Activated T-helper 2 cell treated with anti-CD3 and anti-CD28 coated beads, Interferon-gamma antibody, Interleukin-2, Interleukin-4, amounts not matched to agents 10 μg/mL and 5 μg/mL and 100 μg/mL, durations not matched to agents 14 hours and 24 hours and 36 hours (primary cell): ENCODE results near the gene KCNJ1. TPM values are rescaled to one million over a fixed set of nuclear protein-coding genes. Genes with fewer than 3 reads are reported as not detected.

Experiments used
- DNase-seq: peaks from one replicate; pipeline ENCODE4 v3.0.0; 2021; ENCODE audit warnings: low spot score
- H3K27ac Mint-ChIP-seq: one replicate; pipeline ENCODE4 v1.8.0; 2021; ENCODE audit warnings: mixed read lengths
- H3K27me3 Mint-ChIP-seq: one replicate; pipeline ENCODE4 v1.8.0; 2021; ENCODE audit warnings: low read depth, mixed read lengths
- H3K36me3 Mint-ChIP-seq: one replicate; pipeline ENCODE4 v1.8.0; 2021; ENCODE audit warnings: low read depth, mixed read lengths
- H3K4me1 Mint-ChIP-seq: one replicate; pipeline ENCODE4 v1.8.0; 2021; ENCODE audit warnings: low read depth, mixed read lengths
- H3K4me3 Mint-ChIP-seq: one replicate; pipeline ENCODE4 v1.8.0; 2021; ENCODE audit warnings: low read depth, mild to moderate bottlenecking, moderate library complexity, mixed read lengths
- H3K9me3 Mint-ChIP-seq: one replicate; pipeline ENCODE4 v1.8.0; 2021; ENCODE audit warnings: mixed read lengths
- intact Hi-C: fragments of 100-400 bp; cut with micrococcal nuclease; formaldehyde crosslinking; loops from one replicate; pipeline ENCODE4 v1.15.1; 2023
- total RNA-seq: library from RNA; stranded (reverse); gene quantifications from 2 replicates; pipeline ENCODE4 v1.2.3, GENCODE V29; 2022

KCNJ1 gene
- total RNA-seq, 1 donor from 2014 or later: not detected

DNA sequence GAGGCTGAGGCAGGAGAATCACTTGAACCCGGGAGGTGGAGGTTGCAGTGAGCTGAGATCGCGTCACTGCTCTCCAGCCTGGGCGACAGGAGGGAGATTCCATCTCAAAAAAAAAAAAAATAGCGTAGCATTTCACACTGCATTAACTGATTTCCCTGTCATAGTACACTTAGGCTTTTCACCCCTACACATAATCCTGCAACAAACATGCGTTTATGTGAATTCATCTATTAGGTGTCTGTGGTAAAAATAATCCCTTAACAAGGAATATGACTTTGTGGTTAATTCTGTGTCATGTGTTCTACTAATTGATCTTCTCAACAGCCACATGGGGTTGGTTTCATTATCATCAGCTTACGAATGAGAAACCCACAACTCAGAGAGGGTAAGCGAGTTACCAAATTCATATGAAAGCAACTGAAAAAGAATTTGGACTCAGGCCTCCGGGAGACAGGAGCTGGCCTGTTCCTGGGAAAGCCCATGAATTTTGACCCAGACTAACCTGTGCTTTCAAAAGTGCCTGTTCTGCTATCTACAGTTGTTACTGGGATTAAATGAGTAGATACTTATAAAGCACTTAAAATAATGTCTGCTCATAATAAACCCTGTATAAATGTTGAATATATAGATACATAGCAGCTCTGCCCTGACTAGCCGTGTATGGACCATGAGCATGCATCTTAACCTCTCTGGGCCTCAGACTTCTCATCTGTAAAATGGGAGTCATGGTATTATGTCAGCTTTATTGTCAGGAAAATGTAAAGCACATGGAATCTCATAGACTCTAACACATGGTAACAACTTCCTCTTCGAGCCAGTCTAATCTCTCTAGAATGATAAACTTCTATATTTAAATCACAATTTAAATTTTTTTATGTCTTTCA lies 36.6 kb downstream of the KCNJ1 start:
- no peaks in the 10 kb centered on the region for H3K9me3 Mint-ChIP-seq
- intact Hi-C loops: loop anchor here (1.0 to 10.0 kb wide), 7 partner anchors 73 to 799 kb away; no protein-coding TSS in a partner anchor
- peak overlapping the region; percentile 86 for H3K27ac Mint-ChIP-seq
- H3K27me3 Mint-ChIP-seq: peaks cover 5% of the 10 kb centered on the region
- H3K4me1 Mint-ChIP-seq: peaks cover 18% of the 10 kb centered on the region
- DNase-seq: no peak
- H3K36me3 Mint-ChIP-seq: no peaks in the 10 kb centered on the region
- peak overlapping the region; percentile 59 for H3K4me3 Mint-ChIP-seq

DNA sequence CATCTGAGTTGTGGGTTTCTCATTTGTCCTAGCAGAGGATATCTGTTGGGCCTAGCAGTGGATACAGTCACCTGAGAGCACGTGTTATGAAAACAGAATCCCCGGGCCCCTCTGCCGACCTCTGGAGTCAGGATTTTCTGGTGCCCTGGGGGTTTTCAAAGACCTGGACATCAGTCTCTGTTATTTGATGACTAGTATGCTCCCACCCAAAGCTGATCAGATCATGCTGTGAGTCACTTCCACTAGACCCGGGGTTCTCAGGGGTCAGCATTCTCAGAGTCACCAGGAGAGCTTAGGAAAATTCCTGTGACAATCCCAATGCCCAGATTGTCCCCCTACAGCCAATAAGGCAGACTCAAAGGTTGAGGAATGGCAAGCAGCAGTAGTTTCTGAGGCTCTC lies 38.7 kb downstream of the KCNJ1 start:
- intact Hi-C loops: no loop called here
- no peaks in the 10 kb centered on the region for H3K36me3 Mint-ChIP-seq
- DNase-seq: no peak
- H3K4me1 Mint-ChIP-seq: peaks cover 18% of the 10 kb centered on the region
- no peak overlapping the region for H3K4me3 Mint-ChIP-seq
- no peak overlapping the region for H3K27ac Mint-ChIP-seq
- peaks cover 2% of the 10 kb centered on the region for H3K27me3 Mint-ChIP-seq
- no peaks in the 10 kb centered on the region for H3K9me3 Mint-ChIP-seq

DNA sequence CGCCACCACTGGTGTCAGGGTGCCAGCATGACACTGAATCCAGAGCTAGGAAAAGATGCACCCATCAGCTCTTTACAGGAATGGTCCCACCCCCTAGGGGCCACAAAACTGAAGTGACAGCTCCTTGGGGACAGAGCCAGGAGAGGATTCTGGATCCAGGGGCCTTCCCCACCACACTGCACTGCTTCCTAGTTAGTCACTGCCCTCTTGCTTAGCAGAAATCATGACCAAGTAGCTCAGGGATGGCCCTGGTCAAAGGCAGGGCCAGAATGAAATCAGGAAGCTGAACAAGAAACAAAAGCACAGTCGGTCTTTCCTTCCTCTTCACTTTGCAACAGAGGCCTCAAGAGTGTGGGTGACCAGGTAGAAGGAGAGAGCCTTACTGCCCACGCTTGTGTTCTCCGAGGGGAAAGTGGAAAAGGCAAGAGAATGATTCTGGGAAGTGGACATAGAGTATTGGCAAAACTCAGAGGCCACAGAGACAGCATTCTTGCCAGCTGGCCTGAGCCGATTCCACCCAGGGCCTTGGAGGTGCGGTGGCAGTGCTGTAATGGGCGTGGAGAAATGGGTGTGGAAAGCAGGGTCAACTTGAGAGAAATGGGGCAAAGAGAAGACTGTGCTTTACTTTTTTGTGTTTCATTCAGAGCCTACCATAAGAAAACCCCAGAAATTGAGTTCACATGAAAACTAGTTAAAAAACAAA lies 39.8 kb downstream of the KCNJ1 start:
- Mint-ChIP-seq H3K9me3 (no peaks in the 10 kb centered on the region), H3K4me1 (peaks cover 18% of the 10 kb centered on the region), H3K27me3 (no peaks in the 10 kb centered on the region), H3K27ac (no peak overlapping the region), H3K4me3 (no peak overlapping the region), H3K36me3 (no peaks in the 10 kb centered on the region)
- no peak for DNase-seq
- intact Hi-C loops: no loop called here

DNA sequence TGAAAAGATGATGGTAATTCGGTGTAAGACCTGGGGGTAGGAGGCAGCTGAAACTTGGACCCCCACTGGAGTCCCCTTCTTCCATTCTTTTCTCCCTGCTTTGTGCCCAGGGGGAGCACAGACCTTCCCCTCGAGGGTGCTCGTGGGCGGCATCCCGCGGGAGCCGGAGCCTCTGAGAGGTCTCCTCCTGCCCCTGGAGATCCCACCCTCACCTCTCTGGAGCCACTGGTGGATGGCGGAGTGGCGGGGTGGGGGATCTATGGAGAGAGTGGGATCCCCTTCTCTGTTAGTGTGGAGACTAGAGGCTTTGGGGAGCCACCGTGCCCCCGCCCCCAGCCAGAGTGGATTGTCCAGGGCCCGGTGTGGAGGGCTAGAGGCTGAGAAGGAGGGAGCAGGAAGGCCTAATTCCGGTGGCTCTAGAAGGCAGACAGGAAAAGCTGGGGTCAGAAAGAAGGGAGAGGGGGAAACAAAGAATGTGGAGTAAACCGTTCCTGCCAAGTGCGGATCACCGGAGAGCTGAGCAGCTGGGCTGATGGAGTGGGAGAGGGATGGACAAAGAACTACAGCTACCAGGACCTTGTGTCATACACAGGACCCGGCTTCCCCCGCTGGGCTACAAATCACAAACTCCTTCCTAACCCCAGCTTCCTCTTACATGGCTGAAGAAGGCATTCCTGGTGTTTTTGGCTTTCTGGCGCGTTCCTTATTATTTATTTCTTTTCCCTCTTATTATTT lies 41.9 kb downstream of the KCNJ1 start:
- H3K27ac Mint-ChIP-seq: no peak overlapping the region

DNA sequence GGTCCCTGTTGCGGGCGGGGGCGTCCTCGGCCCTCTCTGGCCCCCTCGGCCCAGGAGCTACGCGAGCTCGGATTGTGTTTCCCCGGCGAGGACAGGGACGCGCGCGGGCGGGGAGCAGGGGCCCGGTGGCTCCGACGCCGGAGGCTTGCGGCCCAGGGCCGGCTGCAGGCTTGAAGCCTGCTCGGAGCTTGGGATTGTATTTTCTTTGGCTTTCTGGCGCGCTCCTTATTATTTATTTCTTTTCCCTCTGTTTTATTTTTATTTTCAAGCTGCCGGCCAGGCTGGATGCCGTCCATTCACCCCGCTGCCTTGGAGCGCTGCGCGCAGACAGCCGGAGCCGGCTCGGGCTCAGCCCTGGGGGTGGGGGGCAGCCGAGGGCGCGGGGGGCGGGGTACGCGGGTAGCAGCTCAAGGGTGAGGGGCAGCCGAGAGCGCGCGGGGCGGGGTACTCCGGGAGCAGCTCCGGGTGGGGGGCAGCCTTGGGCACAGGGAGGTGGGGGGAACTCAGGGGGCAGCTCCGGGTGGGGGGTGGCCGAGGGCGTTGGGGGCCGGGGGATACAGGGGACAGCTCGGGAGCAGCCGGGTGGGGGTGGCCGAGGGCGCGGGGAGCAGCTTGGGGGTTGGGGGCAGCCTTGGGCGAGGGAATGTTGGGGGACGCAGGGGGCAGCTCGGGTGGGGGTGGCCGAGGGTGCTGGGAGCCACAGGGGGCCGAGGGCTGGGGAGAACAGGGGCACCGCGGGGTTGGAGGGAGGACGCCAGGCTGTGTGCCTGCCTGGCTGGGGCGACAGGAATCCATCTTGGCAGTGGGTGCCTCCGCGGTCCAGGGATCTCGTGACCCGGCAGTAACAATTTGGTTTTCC lies 42.7 kb downstream of the KCNJ1 start:
- Mint-ChIP-seq H3K27me3 (no peaks in the 10 kb centered on the region), H3K27ac (no peak overlapping the region), H3K9me3 (no peaks in the 10 kb centered on the region), H3K36me3 (peaks cover 3% of the 10 kb centered on the region), H3K4me1 (no peaks in the 10 kb centered on the region), H3K4me3 (no peak overlapping the region)
- no peak for DNase-seq
- intact Hi-C loops: no loop called here

More for the DNA sequence above, 41.9 kb downstream of the KCNJ1 start:
- no peak for DNase-seq
- no peak overlapping the region for H3K4me3 Mint-ChIP-seq
- no peaks in the 10 kb centered on the region for H3K36me3 Mint-ChIP-seq
- intact Hi-C loops: no loop called here
- no peaks in the 10 kb centered on the region for H3K27me3 Mint-ChIP-seq
- no peaks in the 10 kb centered on the region for H3K9me3 Mint-ChIP-seq
- H3K4me1 Mint-ChIP-seq: peaks cover 3% of the 10 kb centered on the region

DNA sequence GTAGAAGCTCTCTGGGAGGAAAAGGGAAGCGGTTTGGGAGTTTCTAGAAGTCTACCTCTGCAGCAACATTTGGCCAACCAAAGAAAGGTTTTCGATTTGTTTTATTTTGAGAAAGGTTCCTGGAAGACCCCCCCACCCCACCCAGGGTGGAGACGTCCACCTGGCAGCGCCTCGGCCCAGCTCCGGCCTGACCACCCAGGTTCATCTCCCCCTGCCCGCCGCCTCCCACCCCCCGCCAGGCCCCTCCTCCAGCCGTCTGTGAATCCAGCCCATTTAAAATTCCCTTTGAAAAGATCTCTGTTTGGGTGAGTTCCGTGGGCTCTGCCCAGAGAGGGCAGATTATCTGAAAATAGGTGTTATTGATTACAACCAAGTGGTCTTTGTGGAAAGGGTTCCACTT lies 43.3 kb downstream of the KCNJ1 start:
- Mint-ChIP-seq H3K9me3 (no peaks in the 10 kb centered on the region), H3K4me1 (no peaks in the 10 kb centered on the region), H3K36me3 (peaks cover 3% of the 10 kb centered on the region), H3K27ac (no peak overlapping the region), H3K27me3 (no peaks in the 10 kb centered on the region), H3K4me3 (no peak overlapping the region)
- intact Hi-C loops: no loop called here
- no peak for DNase-seq

DNA sequence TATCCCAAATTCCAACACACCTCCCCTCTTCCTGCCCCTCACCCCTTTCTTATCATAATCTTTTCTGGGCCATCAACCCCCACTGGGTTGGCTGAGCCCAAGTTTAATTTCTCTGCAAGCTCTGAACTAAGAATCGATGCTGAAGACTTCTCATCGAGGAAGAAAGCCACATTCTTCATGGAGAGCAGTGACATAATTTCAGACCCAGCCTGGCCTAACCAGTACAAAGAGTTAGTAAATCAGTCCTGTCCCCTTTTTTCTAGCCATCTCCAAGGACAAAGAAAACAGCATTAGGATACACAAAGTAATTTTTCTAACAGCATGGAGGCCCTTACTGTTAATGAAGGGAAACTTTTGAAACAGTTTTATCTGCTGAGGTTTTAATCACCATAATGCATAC lies 45.0 kb downstream of the KCNJ1 start:
- intact Hi-C loops: no loop called here
- Mint-ChIP-seq H3K9me3 (no peaks in the 10 kb centered on the region), H3K4me1 (no peaks in the 10 kb centered on the region), H3K4me3 (no peak overlapping the region), H3K36me3 (peaks cover 3% of the 10 kb centered on the region), H3K27me3 (no peaks in the 10 kb centered on the region), H3K27ac (no peak overlapping the region)
- no peak for DNase-seq

DNA sequence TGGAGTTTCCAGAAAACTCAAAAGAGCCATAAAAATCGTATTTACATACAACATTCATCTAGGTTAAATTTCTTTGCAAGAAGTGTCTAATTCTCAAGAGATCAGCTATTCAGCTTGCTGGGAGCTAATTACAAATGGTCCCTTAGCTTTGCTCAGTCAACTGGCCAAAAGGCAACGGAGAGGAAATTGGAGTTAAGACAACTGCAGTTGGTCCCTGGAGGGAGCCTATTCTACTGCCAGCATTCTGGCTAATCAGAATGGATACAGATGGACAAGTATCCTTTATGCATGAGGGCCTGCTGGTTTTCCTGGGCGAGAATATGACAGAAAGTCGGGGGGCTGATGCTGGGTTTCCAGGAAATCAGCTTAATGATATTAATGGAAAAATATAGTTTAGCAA lies 45.5 kb downstream of the KCNJ1 start:
- Mint-ChIP-seq H3K36me3 (peaks cover 3% of the 10 kb centered on the region), H3K4me3 (no peak overlapping the region), H3K27me3 (no peaks in the 10 kb centered on the region), H3K27ac (no peak overlapping the region), H3K4me1 (no peaks in the 10 kb centered on the region), H3K9me3 (no peaks in the 10 kb centered on the region)
- intact Hi-C loops: no loop called here
- no peak for DNase-seq

DNA sequence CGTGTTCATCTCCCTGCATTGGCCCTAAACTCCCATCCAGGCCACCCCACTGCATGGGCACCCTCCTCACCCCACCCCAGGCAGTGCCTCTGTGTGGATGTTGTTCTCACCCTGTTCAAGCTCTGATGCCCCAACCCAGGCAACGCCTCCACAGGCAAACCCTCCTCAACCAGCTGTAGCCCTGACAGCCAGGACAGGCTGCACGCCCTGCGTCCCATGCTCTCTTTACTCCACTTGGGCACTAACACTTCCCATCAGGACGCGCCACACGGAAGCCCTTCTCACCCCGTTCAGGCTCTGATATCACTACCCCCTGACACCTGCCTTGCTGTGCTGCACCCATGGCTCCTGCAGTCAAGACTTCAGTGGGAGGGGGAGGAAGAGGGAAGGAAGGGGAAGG lies 47.9 kb downstream of the KCNJ1 start:
- no peaks in the 10 kb centered on the region for H3K27me3 Mint-ChIP-seq
- intact Hi-C loops: no loop called here
- DNase-seq: no peak
- H3K4me1 Mint-ChIP-seq: no peaks in the 10 kb centered on the region
- peaks cover 7% of the 10 kb centered on the region for H3K36me3 Mint-ChIP-seq
- H3K27ac Mint-ChIP-seq: no peak overlapping the region
- H3K9me3 Mint-ChIP-seq: no peaks in the 10 kb centered on the region
- H3K4me3 Mint-ChIP-seq: no peak overlapping the region

DNA sequence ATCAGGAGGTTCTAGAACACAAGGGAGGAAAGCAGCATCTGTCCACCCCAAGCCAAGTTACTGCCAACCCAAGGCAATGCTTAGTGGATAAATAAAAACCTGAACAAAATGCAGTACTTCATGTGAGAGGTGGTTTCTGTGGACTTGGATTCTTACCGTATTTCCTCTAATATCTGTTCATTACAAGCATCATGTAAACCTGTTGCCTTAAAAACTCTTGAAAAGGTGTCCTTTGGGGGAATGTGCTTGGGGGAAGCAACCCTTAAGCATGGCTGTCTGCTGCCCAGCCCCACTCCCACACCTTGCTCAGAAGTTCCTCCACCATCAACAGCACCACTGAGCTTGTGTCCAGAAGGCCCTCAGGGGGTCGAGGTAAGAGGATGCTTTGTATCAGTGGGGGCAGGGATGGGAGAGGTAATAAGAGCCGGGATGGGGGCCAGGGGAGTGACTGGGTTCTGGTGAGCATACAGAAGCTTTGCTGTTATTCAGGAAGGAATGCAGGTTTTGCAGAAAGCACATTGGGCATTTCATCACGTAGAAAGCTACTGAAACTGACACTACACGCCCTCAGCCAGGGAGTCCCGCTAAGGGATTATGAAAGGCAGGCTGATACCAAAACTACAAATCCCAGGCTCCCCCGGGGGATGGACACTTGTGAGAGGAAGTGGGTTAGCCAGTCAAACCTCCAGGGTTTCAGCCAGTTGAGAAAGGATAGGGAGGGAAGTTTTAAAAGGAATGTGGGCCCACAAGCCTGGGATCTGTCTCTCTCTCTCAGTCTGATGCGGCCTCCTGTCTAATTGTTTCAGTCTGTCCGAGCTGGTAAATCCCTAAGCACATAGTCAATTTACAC lies 52.0 kb downstream of the KCNJ1 start:
- H3K4me1 Mint-ChIP-seq: peaks cover 4% of the 10 kb centered on the region
- intact Hi-C loops: no loop called here
- DNase-seq: no peak
- H3K9me3 Mint-ChIP-seq: no peaks in the 10 kb centered on the region
- peaks cover 32% of the 10 kb centered on the region for H3K36me3 Mint-ChIP-seq
- H3K27me3 Mint-ChIP-seq: no peaks in the 10 kb centered on the region
- no peak overlapping the region for H3K27ac Mint-ChIP-seq
- no peak overlapping the region for H3K4me3 Mint-ChIP-seq

DNA sequence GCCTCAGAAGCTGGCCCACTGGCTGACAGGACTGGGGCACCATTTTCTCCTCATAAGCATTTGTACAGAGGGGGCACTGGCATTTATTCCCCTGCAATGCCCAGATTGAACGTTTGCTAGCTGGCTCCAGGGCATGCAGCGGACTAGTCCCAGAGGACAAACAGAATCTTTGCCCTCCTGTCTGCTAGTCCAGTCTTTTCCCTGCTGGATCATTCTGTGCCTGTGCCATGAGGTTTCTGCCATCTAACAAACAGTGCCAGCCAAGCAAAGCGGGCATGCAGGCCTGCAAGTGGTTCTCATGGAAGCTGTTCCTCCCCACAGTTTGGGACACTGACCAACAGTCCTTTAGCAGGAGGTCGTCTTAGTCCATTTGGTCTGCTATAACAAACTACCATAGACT lies 53.4 kb downstream of the KCNJ1 start:
- Mint-ChIP-seq H3K27ac (no peak overlapping the region), H3K9me3 (no peaks in the 10 kb centered on the region), H3K36me3 (peaks cover 42% of the 10 kb centered on the region), H3K27me3 (no peaks in the 10 kb centered on the region), H3K4me1 (peaks cover 10% of the 10 kb centered on the region), H3K4me3 (no peak overlapping the region)
- no peak for DNase-seq
- intact Hi-C loops: no loop called here
